Measurements from ENCODE around the gene MAP4.
"Not testable (repeated sequence)": the region's sequence is repeated elsewhere in the genome, so short reads cannot be mapped to it uniquely, and the experiment has no call there.

GRCh38 chr3:48008066-48008465 is 8.2 kb downstream of the MAP4 start:
- TF ChIP-seq, protein P1, sequence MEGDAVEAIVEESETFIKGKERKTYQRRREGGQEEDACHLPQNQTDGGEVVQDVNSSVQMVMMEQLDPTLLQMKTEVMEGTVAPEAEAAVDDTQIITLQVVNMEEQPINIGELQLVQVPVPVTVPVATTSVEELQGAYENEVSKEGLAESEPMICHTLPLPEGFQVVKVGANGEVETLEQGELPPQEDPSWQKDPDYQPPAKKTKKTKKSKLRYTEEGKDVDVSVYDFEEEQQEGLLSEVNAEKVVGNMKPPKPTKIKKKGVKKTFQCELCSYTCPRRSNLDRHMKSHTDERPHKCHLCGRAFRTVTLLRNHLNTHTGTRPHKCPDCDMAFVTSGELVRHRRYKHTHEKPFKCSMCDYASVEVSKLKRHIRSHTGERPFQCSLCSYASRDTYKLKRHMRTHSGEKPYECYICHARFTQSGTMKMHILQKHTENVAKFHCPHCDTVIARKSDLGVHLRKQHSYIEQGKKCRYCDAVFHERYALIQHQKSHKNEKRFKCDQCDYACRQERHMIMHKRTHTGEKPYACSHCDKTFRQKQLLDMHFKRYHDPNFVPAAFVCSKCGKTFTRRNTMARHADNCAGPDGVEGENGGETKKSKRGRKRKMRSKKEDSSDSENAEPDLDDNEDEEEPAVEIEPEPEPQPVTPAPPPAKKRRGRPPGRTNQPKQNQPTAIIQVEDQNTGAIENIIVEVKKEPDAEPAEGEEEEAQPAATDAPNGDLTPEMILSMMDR (IDR thresholded peaks at IDR 0.05 in 4 of 5, conservative IDR thresholded peaks at IDR 0.05 in 1 of 5): not testable (repeated sequence)
- TF ChIP-seq POLR2A (IDR thresholded peaks at IDR 0.05): not testable (repeated sequence)
